Measurements from ENCODE around the gene COX14.

DNA sequence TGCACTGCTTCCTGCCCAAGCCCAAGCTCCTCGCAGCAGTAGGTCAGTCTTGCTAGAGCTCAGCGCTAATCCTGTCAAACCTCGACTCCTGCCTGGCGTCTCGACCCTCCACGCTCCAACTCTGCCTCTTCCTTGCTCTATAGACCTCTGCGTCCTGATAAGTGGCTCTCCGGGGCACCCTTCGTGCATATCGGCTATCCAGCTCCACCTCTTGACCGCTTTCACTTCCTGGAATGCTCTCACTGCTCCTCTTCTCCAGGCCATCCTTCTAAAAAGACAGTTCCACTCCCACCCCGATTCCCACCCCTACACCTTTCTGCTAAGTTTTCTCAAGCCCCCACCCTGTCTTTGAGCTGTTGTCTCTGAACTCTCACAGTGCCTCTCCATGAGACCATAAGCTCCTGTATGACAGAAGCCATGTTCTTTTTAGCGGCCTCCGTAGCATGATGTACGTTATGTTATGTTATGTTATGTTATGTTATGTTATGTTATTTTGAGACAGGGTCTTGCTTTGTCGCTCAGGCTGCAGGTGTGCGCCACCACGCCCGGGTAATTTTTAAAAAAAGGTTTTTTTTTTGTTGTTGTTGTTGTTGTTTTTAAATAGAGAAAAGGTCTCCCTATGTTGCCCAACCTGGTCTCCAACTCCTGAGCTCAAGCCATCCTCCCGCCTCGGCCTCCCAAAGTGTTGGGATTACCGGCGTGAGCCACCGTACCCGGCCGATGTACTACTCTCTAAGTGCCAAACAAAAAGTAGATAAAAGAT lies 601 bp downstream of the COX14 start:
- TF ChIP-seq, protein P1, sequence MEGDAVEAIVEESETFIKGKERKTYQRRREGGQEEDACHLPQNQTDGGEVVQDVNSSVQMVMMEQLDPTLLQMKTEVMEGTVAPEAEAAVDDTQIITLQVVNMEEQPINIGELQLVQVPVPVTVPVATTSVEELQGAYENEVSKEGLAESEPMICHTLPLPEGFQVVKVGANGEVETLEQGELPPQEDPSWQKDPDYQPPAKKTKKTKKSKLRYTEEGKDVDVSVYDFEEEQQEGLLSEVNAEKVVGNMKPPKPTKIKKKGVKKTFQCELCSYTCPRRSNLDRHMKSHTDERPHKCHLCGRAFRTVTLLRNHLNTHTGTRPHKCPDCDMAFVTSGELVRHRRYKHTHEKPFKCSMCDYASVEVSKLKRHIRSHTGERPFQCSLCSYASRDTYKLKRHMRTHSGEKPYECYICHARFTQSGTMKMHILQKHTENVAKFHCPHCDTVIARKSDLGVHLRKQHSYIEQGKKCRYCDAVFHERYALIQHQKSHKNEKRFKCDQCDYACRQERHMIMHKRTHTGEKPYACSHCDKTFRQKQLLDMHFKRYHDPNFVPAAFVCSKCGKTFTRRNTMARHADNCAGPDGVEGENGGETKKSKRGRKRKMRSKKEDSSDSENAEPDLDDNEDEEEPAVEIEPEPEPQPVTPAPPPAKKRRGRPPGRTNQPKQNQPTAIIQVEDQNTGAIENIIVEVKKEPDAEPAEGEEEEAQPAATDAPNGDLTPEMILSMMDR (IDR thresholded peaks at IDR 0.05 in 8 of 11, conservative IDR thresholded peaks at IDR 0.05 in 3 of 11), result no peak
- TF ChIP-seq POLR2A (IDR thresholded peaks at IDR 0.05), result no peak
